ENCODE measurements around the gene POLH. TPM values are rescaled to one million over a fixed set of nuclear protein-coding genes. Genes with fewer than 3 reads are reported as not detected.

The POLH gene
- total and polyA plus RNA-seq, 9 of the 15 experiments (the other 6 are each of a cell fraction or from before 2014, with no cell fraction given) = 5.8 to 31.6 (median 20.6) TPM

- TF ChIP-seq ZBTB40 (IDR thresholded peaks at IDR 0.05) (0 out of 2 replicates have a peak, but pooled peaks have one; percentile 27), ZBTB40 (CRISPR knock-in tag; IDR thresholded peaks at IDR 0.05) (no peak), GATAD2A (IDR thresholded peaks at IDR 0.05) (no peak), TRIM28 (IDR thresholded peaks at IDR 0.05) (no peak), ZNF79 (CRISPR knock-in tag; IDR thresholded peaks at IDR 0.05; ENCODE audit: low read depth) (no peak), NCOA6 (IDR thresholded peaks at IDR 0.05) (no peak), SREBF1 (IDR thresholded peaks at IDR 0.05; ENCODE audit: borderline replicate concordance, low read depth, low read length) (0 out of 2 replicates have a peak, but pooled peaks have one; percentile 3), ZNF23 (CRISPR knock-in tag; IDR thresholded peaks at IDR 0.05) (no peak), MAFF (IDR thresholded peaks at IDR 0.05; ENCODE audit: low read length) (no peak), DPF2 (IDR thresholded peaks at IDR 0.05) (peak; percentile 68), NCOA4 (IDR thresholded peaks at IDR 0.05; ENCODE audit: partially characterized antibody) (no peak), PHF21A (IDR thresholded peaks at IDR 0.05; ENCODE audit: borderline replicate concordance, low read depth) (0 out of 2 replicates have a peak, but pooled peaks have one; percentile 6)
- TF ChIP-seq, protein P1, sequence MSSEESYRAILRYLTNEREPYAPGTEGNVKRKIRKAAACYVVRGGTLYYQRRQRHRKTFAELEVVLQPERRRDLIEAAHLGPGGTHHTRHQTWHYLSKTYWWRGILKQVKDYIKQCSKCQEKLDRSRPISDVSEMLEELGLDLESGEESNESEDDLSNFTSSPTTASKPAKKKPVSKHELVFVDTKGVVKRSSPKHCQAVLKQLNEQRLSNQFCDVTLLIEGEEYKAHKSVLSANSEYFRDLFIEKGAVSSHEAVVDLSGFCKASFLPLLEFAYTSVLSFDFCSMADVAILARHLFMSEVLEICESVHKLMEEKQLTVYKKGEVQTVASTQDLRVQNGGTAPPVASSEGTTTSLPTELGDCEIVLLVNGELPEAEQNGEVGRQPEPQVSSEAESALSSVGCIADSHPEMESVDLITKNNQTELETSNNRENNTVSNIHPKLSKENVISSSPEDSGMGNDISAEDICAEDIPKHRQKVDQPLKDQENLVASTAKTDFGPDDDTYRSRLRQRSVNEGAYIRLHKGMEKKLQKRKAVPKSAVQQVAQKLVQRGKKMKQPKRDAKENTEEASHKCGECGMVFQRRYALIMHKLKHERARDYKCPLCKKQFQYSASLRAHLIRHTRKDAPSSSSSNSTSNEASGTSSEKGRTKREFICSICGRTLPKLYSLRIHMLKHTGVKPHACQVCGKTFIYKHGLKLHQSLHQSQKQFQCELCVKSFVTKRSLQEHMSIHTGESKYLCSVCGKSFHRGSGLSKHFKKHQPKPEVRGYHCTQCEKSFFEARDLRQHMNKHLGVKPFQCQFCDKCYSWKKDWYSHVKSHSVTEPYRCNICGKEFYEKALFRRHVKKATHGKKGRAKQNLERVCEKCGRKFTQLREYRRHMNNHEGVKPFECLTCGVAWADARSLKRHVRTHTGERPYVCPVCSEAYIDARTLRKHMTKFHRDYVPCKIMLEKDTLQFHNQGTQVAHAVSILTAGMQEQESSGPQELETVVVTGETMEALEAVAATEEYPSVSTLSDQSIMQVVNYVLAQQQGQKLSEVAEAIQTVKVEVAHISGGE (CRISPR knock-in tag; IDR thresholded peaks at IDR 0.05) = no peak; a peak in 1 of 6 replicates
- TF ChIP-seq, protein P2, sequence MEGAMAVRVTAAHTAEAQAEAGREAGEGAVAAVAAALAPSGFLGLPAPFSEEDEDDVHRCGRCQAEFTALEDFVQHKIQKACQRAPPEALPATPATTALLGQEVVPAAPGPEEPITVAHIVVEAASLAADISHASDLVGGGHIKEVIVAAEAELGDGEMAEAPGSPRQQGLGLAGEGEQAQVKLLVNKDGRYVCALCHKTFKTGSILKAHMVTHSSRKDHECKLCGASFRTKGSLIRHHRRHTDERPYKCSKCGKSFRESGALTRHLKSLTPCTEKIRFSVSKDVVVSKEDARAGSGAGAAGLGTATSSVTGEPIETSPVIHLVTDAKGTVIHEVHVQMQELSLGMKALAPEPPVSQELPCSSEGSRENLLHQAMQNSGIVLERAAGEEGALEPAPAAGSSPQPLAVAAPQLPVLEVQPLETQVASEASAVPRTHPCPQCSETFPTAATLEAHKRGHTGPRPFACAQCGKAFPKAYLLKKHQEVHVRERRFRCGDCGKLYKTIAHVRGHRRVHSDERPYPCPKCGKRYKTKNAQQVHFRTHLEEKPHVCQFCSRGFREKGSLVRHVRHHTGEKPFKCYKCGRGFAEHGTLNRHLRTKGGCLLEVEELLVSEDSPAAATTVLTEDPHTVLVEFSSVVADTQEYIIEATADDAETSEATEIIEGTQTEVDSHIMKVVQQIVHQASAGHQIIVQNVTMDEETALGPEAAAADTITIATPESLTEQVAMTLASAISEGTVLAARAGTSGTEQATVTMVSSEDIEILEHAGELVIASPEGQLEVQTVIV (CRISPR knock-in tag; IDR thresholded peaks at IDR 0.05; ENCODE audit: borderline replicate concordance) = no peak
Measured at GRCh38 chr6:43575105-43575771, 747 bp upstream of the POLH start (continued).
